CD4-positive, alpha-beta T cell (primary cell): ENCODE measurements around the gene PRKAR1B. TPM values are rescaled to one million over a fixed set of nuclear protein-coding genes. Genes with fewer than 3 reads are reported as not detected.

Experiments used
- ATAC-seq: fragments of 200-7000 bp; cut with Tn5 transposase; one replicate; pipeline ENCODE4 v1.10.0; 2022; ENCODE audit warnings: mild to moderate bottlenecking; ENCODE audit not compliant: poor library complexity
- CTCF ChIA-PET: fragments of 350-600 bp; sonication (Branson Sonifier 250); formaldehyde crosslinking; loops from one replicate; lab custom pipeline; 2021; ENCODE audit warnings: antibody characterized with exemption, inconsistent platforms; lab: Charles Lee
- POLR2A ChIA-PET: fragments of 350-600 bp; sonication (Branson Sonifier 250); formaldehyde crosslinking; loops from one replicate; lab custom pipeline; 2021; ENCODE audit warnings: antibody characterized with exemption, inconsistent platforms; lab: Charles Lee
- DNase-seq, 14 experiments: peaks; one replicate each; pipeline ENCODE4 v3.0.0-alpha.2; 2013 to 2020; ENCODE audit warnings: mixed read lengths in 2 of 14
- H3K27ac ChIP-seq, 2 donors: one replicate each; pipeline versions ENCODE4 v1.5.1 to v1.7.0; 2013; ENCODE audit warnings: low read length in 2 of 2, low read depth in 1 of 2, mild to moderate bottlenecking in 1 of 2
- H3K27me3 ChIP-seq, 2 experiments: 1 replicate in 1 of 2; 2 replicates in 1 of 2; pipeline versions ENCODE4 v1.6.1 to v1.7.0; 2013; ENCODE audit warnings: low read length in 2 of 2, control low read depth in 1 of 2, mild to moderate bottlenecking in 1 of 2, moderate library complexity in 1 of 2; ENCODE audit not compliant: insufficient read depth in 2 of 2, control insufficient read depth in 1 of 2
- H3K36me3 ChIP-seq: one replicate; pipeline ENCODE4 v1.6.1; 2013; ENCODE audit warnings: low read length, control low read depth; ENCODE audit not compliant: insufficient read depth
- H3K4me1 ChIP-seq: one replicate; pipeline ENCODE4 v1.6.1; 2013; ENCODE audit warnings: low read length, control low read depth; ENCODE audit not compliant: insufficient read depth
- H3K4me3 ChIP-seq: one replicate; pipeline ENCODE4 v1.5.1; 2013; ENCODE audit warnings: mild to moderate bottlenecking, low read length, moderate library complexity
- H3K9me3 ChIP-seq, 2 experiments: 1 replicate in 1 of 2; 2 replicates in 1 of 2; pipeline versions ENCODE4 v1.6.1 to v1.7.0; 2013; ENCODE audit warnings: low read length in 2 of 2, mild to moderate bottlenecking in 2 of 2, control low read depth in 1 of 2, moderate library complexity in 1 of 2; ENCODE audit not compliant: control insufficient read depth in 1 of 2, insufficient read depth in 1 of 2
- H3K27ac Mint-ChIP-seq: one replicate; pipeline ENCODE4 v1.8.0; 2020; ENCODE audit warnings: mixed read lengths
- H3K27me3 Mint-ChIP-seq: one replicate; pipeline ENCODE4 v1.8.0; 2021; ENCODE audit warnings: mixed read lengths
- H3K36me3 Mint-ChIP-seq: one replicate; pipeline ENCODE4 v1.8.0; 2021; ENCODE audit warnings: low read depth, mixed read lengths
- H3K4me1 Mint-ChIP-seq: one replicate; pipeline ENCODE4 v1.8.0; 2021; ENCODE audit warnings: low read depth, mixed read lengths
- H3K4me3 Mint-ChIP-seq: one replicate; pipeline ENCODE4 v1.8.0; 2020; ENCODE audit warnings: mild to moderate bottlenecking, mixed read lengths
- H3K9me3 Mint-ChIP-seq: one replicate; pipeline ENCODE4 v1.8.0; 2020; ENCODE audit warnings: mixed read lengths
- intact Hi-C, 2 experiments: fragments of 100-400 bp; cut with DNase I in 1 of 2; cut with micrococcal nuclease in 1 of 2; formaldehyde crosslinking; loops; one replicate each; pipeline versions ENCODE4 v1.15.1 to v1.9.0; 2023 to 2025; cut with DNase I, micrococcal nuclease
- total RNA-seq, 174 experiments: library from RNA in 2 of 174; stranded (reverse) in 2 of 174; gene quantifications; one replicate each; pipeline ENCODE4 v1.2.3 and lab custom pipeline; 2021 to 2026
- TF ChIP-seq, protein P1 (sequence below): fragments of 200-600 bp; IDR thresholded peaks from one replicate; pipeline ENCODE4 v1.8.0; 2022; ENCODE audit warnings: antibody characterized with exemption, mild to moderate bottlenecking

PRKAR1B gene
- total RNA-seq, 2 experiments from 2014 or later = 18.8 to 19.5 TPM

DNA sequence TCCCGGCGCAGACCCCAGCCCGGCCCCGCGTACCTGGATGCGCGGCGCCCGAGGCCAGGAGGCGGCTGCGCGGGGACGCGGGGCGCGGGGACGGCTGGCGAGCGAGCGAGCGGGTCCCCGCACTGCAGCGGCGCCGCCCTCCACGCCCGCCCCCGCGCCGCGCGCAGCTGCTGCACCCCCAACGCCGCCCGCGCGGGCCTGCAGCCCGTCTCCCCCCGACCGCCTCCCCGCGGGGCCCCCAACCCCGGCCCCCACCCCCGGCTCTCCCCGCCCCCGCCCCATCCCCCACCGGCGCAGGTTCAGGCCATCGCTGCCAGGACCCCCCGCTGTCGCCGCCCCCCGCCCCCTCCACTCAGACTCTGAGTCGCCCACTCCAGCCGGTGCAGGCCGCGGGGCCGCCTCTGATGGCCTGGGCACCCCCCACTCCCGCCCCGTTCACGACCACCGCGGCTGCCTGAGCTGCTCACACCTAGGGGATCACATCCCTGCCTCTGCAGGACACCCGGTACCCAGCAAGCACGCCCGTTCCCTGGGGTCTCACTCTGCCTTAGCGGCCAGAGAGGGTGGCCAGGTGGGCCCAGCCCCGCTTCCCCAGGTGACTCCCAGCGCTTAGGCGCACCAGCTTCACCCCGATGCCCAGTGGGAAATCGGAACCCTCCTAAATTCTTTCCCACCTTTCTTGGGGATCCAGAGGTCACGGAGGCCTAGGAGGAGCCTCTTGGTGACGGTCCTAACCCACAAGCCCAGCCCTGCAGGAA lies 14.5 kb downstream of the PRKAR1B start:
- H3K27ac ChIP-seq = no peak overlapping the region
- H3K27me3 ChIP-seq = peaks cover 0 to 4% of the 10 kb centered on the region in 2 experiments
- Mint-ChIP-seq H3K27me3 (no peaks in the 10 kb centered on the region), H3K4me1 (peaks cover 13% of the 10 kb centered on the region), H3K4me3 (peak overlapping the region; percentile 82), H3K27ac (peak overlapping the region; percentile 80), H3K36me3 (peaks cover 6% of the 10 kb centered on the region), H3K9me3 (no peaks in the 10 kb centered on the region)
- peak overlapping the region; percentile 19 for H3K4me3 ChIP-seq
- ATAC-seq (peak; percentile 87), DNase-seq (peak in 6 of 14 experiments; percentile 16 to 53 (median 25))
- ChIA-PET CTCF (no interaction called here), POLR2A (interaction anchor here (1.0 to 2.2 kb wide), 5 partner anchors 9 to 361 kb away, joined by 3 to 5 read pairs (median 3); no protein-coding TSS in a partner anchor)
- intact Hi-C loops = no loop called here
- TF ChIP-seq, protein P1, sequence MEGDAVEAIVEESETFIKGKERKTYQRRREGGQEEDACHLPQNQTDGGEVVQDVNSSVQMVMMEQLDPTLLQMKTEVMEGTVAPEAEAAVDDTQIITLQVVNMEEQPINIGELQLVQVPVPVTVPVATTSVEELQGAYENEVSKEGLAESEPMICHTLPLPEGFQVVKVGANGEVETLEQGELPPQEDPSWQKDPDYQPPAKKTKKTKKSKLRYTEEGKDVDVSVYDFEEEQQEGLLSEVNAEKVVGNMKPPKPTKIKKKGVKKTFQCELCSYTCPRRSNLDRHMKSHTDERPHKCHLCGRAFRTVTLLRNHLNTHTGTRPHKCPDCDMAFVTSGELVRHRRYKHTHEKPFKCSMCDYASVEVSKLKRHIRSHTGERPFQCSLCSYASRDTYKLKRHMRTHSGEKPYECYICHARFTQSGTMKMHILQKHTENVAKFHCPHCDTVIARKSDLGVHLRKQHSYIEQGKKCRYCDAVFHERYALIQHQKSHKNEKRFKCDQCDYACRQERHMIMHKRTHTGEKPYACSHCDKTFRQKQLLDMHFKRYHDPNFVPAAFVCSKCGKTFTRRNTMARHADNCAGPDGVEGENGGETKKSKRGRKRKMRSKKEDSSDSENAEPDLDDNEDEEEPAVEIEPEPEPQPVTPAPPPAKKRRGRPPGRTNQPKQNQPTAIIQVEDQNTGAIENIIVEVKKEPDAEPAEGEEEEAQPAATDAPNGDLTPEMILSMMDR = no peak
- no peaks in the 10 kb centered on the region for H3K36me3 ChIP-seq
- H3K9me3 ChIP-seq = no peaks in the 10 kb centered on the region
- H3K4me1 ChIP-seq = peaks cover 13% of the 10 kb centered on the region

DNA sequence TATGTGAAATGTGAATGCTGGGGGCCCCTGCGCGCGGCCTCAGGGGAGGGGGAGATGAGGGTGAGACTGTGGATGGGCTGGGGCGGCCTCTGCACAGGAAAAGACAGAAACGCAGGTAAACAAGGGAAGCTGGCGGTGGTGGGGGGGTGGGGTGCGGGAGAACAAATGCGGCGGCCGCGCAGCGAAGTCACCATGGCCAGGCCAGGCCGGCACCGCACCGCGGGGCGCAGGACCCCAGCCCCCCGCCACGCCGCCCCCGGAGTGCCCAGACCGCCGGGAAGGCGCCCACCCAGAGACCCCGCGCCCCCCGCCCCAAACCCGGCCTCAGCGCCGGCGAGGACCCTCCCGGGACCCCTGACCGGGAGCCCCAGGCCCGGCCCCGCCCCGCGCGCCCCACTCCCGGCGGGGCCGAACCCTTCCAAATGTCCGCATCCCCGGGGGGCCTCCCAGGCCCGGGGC lies 15.1 kb downstream of the PRKAR1B start:
- DNase-seq (peak in 1 of 14 experiments; percentile 40), ATAC-seq (peak; percentile 38)
- intact Hi-C loops = no loop called here
- Histone ChIP-seq H3K27ac (no peak overlapping the region), H3K27me3 (peaks cover 0 to 4% of the 10 kb centered on the region in 2 experiments), H3K4me1 (peaks cover 13% of the 10 kb centered on the region), H3K36me3 (no peaks in the 10 kb centered on the region), H3K9me3 (no peaks in the 10 kb centered on the region), H3K4me3 (peak overlapping the region; percentile 41)
- Mint-ChIP-seq H3K4me3 (peak overlapping the region; percentile 79), H3K36me3 (peaks cover 12% of the 10 kb centered on the region), H3K27me3 (no peaks in the 10 kb centered on the region), H3K9me3 (no peaks in the 10 kb centered on the region), H3K27ac (peak overlapping the region; percentile 51), H3K4me1 (peaks cover 13% of the 10 kb centered on the region)
- TF ChIP-seq, protein P1 = no peak
- CTCF ChIA-PET = no interaction called here
- POLR2A ChIA-PET = interaction anchor here (1.0 to 2.2 kb wide), 4 partner anchors 8 to 361 kb away, joined by 3 to 5 read pairs (median 4); no protein-coding TSS in a partner anchor

DNA sequence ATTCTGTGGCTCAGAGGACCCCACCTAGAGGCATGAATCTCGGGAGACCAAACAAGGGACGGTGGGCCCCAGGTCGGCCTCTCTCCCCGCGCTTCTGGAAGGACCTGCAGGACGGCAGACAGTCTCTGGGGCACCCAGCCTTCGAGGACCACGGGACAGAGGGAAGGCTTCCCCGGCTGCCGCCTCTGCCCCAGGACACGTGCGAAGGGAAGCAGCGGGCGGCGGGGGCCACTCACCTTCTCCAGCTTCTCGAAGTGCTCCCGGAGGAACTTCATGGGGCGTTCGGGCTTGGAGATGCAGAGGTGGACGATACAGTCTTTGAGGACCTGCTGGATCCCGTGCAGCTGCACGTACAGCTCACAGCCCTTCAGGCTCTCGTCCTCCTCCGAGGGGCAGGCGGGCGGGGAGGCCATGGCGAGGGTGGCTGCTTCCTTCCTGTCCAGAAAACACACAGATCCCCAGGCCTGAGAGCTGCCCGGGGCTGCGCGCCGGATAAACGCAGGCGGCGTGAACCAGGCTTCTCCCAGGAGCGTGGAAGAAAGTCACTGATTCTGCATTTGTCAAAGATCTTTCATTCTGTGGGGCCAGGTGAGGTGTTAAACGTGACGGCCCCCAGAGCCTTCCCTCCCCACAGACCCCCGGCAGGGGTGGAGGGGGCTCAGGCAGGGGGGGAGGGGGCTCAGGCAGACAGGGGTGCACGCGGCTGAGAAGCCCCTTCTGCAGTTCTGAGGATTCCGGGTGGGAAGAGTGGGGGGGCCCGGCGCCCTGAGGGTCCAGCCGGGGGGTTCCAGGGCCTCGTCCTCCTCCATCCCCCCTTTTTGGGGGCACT lies 15.8 kb downstream of the PRKAR1B start:
- Mint-ChIP-seq H3K36me3 (peaks cover 16% of the 10 kb centered on the region), H3K27ac (peak overlapping the region; percentile 51), H3K4me3 (peak overlapping the region; percentile 79), H3K4me1 (peaks cover 13% of the 10 kb centered on the region), H3K9me3 (no peaks in the 10 kb centered on the region), H3K27me3 (no peaks in the 10 kb centered on the region)
- no peak for DNase-seq
- CTCF ChIA-PET = no interaction called here
- intact Hi-C loops = no loop called here
- TF ChIP-seq, protein P1 = no peak
- Histone ChIP-seq H3K4me1 (peaks cover 13% of the 10 kb centered on the region), H3K27ac (no peak overlapping the region), H3K27me3 (peaks cover 0 to 4% of the 10 kb centered on the region in 2 experiments), H3K4me3 (peak overlapping the region; percentile 41), H3K36me3 (no peaks in the 10 kb centered on the region), H3K9me3 (no peaks in the 10 kb centered on the region)
- POLR2A ChIA-PET = interaction anchor here (0.7 to 2.2 kb wide), 5 partner anchors 8 to 128 kb away, joined by 3 to 5 read pairs (median 3); no protein-coding TSS in a partner anchor
- ATAC-seq = no peak
